ENCODE data around the gene TMEM222.

TMEM222 gene

DNA sequence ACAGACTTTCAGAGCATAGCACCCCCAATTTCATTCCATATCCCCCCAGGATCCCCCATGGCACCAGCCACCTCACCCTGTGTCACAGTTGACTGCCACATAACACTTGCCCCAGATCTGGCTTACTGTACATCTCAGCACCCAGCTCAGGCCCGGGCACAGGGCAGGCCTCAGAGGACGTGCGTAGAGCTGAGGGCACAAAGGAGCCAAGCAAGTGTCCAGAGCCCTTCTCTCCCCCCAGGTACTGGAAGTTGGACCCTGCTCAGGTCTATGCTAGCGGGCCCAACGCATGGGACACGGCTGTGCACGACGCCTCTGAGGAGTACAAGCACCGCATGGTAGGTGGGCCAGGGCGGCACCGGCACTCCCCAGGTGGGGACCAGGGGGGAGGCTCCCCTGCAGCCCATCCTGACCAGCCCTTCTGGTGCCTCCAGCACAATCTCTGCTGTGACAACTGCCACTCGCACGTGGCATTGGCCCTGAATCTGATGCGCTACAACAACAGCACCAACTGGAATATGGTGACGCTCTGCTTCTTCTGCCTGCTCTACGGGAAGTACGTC is 11.8 kb downstream of the TMEM222 start:
- Histone ChIP-seq H3K4me2 (ENCODE audit: insufficient read depth, low read length) (no peak overlapping the region), H3K36me3 (ENCODE audit: insufficient read depth, low read length) (peaks cover 75% of the 10 kb centered on the region), H3K4me1 (ENCODE audit: insufficient read depth, low read length) (no peaks in the 10 kb centered on the region), H3K9ac (ENCODE audit: low read depth, low read length) (no peak overlapping the region), H2AFZ (ENCODE audit: low read depth, low read length) (no peak overlapping the region), H3K4me3 (ENCODE audit: low read depth in 1 of 2, low read length in 2 of 2) (no peak overlapping the region), H3K79me2 (ENCODE audit: insufficient read depth, low read length) (peaks cover 9% of the 10 kb centered on the region), H3K27ac (ENCODE audit: low read length) (no peak overlapping the region), H3K9me3 (ENCODE audit: insufficient read depth, low read length, severe bottlenecking) (no peaks in the 10 kb centered on the region), H4K20me1 (ENCODE audit: insufficient read depth, low read length) (peaks cover 23% of the 10 kb centered on the region), H3K27me3 (ENCODE audit: insufficient read depth, low read length, poor library complexity) (no peaks in the 10 kb centered on the region)
- DNase-seq (no peak), ATAC-seq (ENCODE audit: insufficient read depth, low read depth) (no peak)
- TF ChIP-seq EZH2 (IDR thresholded peaks at IDR 0.05; ENCODE audit: borderline replicate concordance, low read depth, low read length, severe bottlenecking), result no peak
- TF ChIP-seq, protein P1, sequence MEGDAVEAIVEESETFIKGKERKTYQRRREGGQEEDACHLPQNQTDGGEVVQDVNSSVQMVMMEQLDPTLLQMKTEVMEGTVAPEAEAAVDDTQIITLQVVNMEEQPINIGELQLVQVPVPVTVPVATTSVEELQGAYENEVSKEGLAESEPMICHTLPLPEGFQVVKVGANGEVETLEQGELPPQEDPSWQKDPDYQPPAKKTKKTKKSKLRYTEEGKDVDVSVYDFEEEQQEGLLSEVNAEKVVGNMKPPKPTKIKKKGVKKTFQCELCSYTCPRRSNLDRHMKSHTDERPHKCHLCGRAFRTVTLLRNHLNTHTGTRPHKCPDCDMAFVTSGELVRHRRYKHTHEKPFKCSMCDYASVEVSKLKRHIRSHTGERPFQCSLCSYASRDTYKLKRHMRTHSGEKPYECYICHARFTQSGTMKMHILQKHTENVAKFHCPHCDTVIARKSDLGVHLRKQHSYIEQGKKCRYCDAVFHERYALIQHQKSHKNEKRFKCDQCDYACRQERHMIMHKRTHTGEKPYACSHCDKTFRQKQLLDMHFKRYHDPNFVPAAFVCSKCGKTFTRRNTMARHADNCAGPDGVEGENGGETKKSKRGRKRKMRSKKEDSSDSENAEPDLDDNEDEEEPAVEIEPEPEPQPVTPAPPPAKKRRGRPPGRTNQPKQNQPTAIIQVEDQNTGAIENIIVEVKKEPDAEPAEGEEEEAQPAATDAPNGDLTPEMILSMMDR (IDR thresholded peaks at IDR 0.05; ENCODE audit: borderline replicate concordance, extremely low read depth, low read length, poor library complexity, severe bottlenecking), result no peak

DNA sequence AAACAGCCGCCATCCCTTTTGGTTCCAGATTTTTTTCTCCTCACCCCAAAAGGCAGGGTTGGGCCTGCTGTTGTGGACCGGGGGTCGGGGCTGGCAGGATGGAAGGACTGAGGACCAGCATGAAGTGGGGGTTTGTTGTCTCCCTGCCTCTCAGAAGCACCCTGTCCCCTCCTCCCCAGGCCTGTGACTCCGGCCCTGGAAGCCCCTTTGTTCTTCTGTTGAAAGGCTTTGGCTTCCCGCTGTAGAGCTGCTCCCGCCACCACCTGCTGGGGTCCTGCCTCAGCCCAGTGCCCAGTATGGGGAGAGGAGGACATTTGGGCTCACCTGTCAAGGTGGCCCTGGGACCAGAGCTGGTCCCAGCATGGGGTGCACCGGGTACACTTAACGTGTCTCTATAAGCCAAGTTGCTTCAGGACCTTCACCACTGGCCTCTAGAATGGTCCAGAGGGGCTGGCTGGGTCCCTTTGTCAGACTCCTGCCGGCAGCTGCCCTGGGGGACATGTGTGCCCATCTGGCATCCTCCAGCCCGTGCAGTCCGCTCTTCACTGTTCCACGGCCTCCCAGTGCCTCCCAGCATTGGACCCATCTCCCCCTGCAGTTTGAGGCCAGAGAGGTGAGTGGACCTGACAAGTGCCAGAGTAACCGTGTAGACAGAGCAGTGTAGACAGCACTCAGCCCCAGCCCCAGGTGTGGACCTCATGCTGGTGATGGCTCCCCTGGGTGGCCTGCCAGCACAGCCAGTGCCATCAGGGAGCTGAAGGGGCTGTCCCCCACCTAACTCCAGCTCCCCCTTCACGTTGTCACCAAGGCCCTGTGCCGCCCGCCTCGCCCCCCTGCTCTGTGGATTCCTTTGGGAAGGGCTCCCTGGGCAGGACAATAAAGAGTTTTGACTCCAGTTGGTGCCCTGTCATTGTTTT is 13.8 kb downstream of the TMEM222 start:
- no peaks in the 10 kb centered on the region for H3K79me2 ChIP-seq (ENCODE audit: insufficient read depth, low read length)
- no peak overlapping the region for H2AFZ ChIP-seq (ENCODE audit: low read depth, low read length)
- no peaks in the 10 kb centered on the region for H3K9me3 ChIP-seq (ENCODE audit: insufficient read depth, low read length, severe bottlenecking)
- no peak for DNase-seq
- no peak for ATAC-seq (ENCODE audit: insufficient read depth, low read depth)
- H3K27me3 ChIP-seq (ENCODE audit: insufficient read depth, low read length, poor library complexity), result no peaks in the 10 kb centered on the region
- peaks cover 65% of the 10 kb centered on the region for H3K36me3 ChIP-seq (ENCODE audit: insufficient read depth, low read length)
- TF ChIP-seq, protein P1 (IDR thresholded peaks at IDR 0.05; ENCODE audit: borderline replicate concordance, extremely low read depth, low read length, poor library complexity, severe bottlenecking), result no peak
- TF ChIP-seq EZH2 (IDR thresholded peaks at IDR 0.05; ENCODE audit: borderline replicate concordance, low read depth, low read length, severe bottlenecking), result no peak
- peaks cover 17% of the 10 kb centered on the region for H4K20me1 ChIP-seq (ENCODE audit: insufficient read depth, low read length)
- H3K4me1 ChIP-seq (ENCODE audit: insufficient read depth, low read length), result no peaks in the 10 kb centered on the region
- H3K4me3 ChIP-seq (ENCODE audit: low read depth in 1 of 2, low read length in 2 of 2), result no peak overlapping the region
- no peak overlapping the region for H3K27ac ChIP-seq (ENCODE audit: low read length)
- H3K9ac ChIP-seq (ENCODE audit: low read depth, low read length), result no peak overlapping the region
- H3K4me2 ChIP-seq (ENCODE audit: insufficient read depth, low read length), result no peak overlapping the region

DNA sequence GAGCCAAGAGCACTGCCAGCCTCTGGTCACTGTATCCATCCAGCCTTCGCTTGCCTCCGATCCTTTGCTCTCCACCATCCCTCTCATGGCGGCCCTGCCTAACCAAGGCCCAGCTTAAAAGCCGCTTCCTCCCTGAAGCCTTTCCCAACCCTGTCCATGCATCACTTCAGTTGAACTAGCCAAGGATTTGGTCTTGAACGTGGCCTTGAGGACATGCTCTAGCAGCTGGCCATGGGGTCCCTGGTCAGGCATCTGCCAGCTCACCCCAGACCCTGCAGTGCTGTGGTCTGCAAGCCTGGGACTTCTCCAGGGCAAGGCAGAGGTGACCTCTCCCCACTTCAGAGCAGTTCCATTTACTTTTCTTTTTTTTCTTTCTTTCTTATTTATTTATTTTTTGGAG is 14.8 kb downstream of the TMEM222 start:
- no peak for ATAC-seq (ENCODE audit: insufficient read depth, low read depth)
- no peak for DNase-seq
- H3K4me1 ChIP-seq (ENCODE audit: insufficient read depth, low read length), result no peaks in the 10 kb centered on the region
- no peak overlapping the region for H3K4me2 ChIP-seq (ENCODE audit: insufficient read depth, low read length)
- H3K27me3 ChIP-seq (ENCODE audit: insufficient read depth, low read length, poor library complexity), result no peaks in the 10 kb centered on the region
- no peak overlapping the region for H3K9ac ChIP-seq (ENCODE audit: low read depth, low read length)
- no peaks in the 10 kb centered on the region for H3K9me3 ChIP-seq (ENCODE audit: insufficient read depth, low read length, severe bottlenecking)
- H3K79me2 ChIP-seq (ENCODE audit: insufficient read depth, low read length), result no peaks in the 10 kb centered on the region
- H2AFZ ChIP-seq (ENCODE audit: low read depth, low read length), result no peak overlapping the region
- no peak overlapping the region for H3K27ac ChIP-seq (ENCODE audit: low read length)
- H3K4me3 ChIP-seq (ENCODE audit: low read depth in 1 of 2, low read length in 2 of 2), result no peak overlapping the region
- TF ChIP-seq, protein P1 (IDR thresholded peaks at IDR 0.05; ENCODE audit: borderline replicate concordance, extremely low read depth, low read length, poor library complexity, severe bottlenecking), result no peak
- H3K36me3 ChIP-seq (ENCODE audit: insufficient read depth, low read length), result peaks cover 55% of the 10 kb centered on the region
- H4K20me1 ChIP-seq (ENCODE audit: insufficient read depth, low read length), result peaks cover 14% of the 10 kb centered on the region
